ENCODE measurements around the gene SEC24D.

The SEC24D gene

DNA sequence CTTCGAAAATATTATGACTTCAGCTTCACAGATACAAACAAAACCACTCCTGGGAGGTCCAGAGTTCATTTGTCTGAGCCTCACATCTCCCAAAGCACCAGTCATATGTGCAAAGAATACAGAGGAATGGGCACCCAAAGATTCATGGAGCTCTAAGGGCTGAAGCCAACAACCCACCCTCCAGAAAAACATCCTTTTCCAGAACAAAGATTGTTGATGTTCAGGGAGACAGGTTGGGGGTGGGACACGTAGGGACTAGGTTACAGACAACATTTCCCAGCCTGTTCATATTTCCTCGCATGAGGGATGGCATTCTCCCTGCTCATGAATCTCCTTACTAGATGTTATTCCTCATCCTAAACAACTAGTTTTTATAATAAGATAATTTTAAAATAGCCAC is 79.5 kb downstream of the SEC24D start:
- in situ Hi-C loops (cut with HindIII; ENCODE audit: low sequenced_read_pairs): no loop called here

DNA sequence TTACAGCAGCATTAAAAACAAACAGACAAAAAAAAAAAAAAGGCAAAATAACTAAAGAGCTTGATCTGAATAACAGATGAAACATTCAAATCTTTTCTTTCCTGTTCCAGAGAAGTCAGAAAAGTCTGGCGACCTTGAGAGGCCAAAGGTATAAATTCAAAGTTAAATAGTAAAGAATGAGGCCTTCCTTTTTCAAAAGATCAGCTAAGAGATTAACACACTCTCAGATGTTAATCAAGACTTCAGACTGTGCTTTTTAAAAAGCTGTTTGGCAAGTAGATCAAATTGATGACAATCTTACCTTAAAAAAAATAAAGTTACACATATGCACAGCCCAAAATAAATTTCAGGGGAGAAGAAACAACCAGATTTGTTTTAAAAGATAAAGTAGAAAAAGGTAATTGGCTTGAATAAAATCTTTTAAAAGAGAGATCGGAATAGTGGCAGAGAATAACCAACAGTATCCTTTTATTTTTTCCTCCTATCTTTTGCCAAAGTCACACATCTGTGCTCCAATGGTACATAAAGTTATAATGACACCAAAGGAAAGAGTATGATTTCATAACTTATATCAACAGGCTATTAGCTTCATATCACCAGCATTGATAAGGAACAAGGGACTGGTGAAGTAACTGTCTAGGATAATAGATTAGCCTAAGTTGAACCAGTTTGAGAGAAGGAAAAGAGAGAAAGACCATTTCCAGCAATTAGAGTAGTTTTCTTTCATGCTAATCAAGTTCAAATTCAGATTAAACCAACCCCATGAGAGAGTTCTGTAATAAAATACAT is 80.3 kb downstream of the SEC24D start:
- in situ Hi-C loops (cut with HindIII; ENCODE audit: low sequenced_read_pairs): no loop called here

DNA sequence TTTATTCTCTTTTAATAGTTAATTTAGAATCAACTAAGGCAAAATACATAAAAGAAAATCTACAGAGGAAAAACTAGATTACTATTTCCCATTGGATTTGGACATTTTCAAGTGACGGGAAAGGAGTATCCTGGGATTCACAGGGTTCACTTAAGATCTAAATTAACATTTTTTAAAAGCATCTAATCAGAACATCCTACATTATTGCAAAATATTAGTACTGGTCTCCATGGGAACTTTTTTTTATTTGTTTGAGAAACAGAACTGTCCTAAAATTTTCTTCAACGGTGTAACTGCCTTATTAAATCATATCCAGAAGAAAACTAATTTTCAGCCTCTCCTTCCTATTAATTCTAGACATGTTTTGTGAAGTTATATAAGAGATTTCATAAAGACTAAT is 81.0 kb downstream of the SEC24D start:
- in situ Hi-C loops (cut with HindIII; ENCODE audit: low sequenced_read_pairs): no loop called here

DNA sequence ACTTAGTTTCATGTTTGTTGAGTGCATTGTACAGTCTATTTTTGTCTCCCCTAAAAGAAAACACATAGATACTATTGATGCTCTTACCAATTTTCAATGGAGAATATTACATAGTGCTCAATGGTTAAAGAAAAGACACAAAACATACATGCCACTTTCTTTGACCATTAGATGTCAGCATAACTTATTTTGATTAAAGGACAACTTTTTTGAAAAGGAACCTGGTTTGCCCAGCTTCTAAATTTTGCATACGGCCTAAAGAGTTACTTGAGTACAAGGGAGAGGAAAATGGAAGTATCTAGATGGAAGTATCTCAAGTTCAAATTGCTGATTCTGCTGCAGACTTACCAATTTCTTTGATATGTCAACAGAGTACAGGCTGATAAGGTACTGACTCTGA is 82.2 kb downstream of the SEC24D start:
- in situ Hi-C loops (cut with HindIII; ENCODE audit: low sequenced_read_pairs): no loop called here

DNA sequence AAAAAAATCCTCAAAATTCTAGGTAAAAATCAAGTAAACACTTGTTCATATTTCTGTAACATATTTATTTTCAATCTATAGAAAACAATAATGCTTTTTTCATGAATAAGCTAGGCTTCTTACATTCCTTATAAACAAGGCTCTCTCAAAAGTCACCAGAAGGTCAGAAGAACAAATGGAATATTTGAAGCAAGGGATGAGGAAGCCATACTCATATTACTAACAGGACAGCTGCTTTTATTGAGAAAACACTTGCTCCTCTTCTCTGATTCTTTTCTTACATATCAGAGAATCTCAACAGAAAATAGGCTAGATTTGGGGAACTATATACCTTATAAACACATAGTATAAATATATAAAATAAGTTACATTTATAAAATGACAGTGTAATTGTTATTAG is 82.8 kb downstream of the SEC24D start:
- in situ Hi-C loops (cut with HindIII; ENCODE audit: low sequenced_read_pairs): no loop called here

DNA sequence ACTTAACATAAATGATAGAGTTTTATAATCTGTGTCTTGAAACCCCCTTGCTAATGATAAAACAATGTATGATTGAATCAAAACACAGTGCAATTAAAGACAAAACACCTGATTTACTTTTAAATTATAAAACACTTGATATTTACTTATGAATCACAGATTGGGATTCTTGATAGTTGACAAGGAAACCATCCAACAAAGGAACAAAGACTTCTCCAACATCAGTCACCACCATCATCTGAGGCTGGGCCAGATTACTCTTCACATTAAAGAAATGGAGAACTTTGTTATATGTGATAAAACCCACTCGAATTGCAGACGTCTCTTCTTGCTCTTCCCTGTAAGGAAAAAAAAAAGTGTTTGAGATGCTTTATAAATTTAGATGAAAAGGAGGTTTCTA is 83.4 kb downstream of the SEC24D start:
- in situ Hi-C loops (cut with HindIII; ENCODE audit: low sequenced_read_pairs): no loop called here

DNA sequence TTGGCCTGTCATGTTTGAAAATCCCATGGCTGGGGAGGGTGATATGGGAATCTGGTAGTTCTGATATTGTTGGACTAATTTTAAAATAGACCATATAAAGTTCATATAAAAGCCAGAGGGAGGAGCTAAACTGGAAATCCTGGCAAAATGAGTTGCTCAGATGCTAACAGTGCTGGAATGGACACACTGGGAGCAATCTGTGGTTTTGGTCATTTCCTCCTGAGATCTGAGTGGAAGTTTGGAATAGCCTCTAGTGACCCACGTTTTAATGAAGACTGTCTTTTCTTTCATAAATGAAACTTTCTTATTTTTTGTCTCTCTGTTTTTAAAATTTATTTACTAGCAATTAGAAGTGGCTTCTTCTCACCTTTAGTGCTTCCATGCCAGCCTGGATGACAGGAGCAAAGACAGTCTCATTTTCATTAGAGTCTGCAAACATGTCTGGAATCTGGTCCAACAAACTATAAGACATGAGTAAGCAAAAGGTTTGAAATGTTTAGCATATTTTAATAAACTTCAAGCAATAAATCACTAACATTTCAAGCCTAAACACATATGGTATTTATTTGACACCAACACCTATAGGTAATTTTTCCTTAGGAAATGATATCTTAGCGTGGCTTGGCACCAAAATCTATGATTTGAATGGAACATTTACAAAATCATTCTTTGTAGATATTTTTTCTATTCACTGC is 84.2 kb downstream of the SEC24D start:
- in situ Hi-C loops (cut with HindIII; ENCODE audit: low sequenced_read_pairs): no loop called here

DNA sequence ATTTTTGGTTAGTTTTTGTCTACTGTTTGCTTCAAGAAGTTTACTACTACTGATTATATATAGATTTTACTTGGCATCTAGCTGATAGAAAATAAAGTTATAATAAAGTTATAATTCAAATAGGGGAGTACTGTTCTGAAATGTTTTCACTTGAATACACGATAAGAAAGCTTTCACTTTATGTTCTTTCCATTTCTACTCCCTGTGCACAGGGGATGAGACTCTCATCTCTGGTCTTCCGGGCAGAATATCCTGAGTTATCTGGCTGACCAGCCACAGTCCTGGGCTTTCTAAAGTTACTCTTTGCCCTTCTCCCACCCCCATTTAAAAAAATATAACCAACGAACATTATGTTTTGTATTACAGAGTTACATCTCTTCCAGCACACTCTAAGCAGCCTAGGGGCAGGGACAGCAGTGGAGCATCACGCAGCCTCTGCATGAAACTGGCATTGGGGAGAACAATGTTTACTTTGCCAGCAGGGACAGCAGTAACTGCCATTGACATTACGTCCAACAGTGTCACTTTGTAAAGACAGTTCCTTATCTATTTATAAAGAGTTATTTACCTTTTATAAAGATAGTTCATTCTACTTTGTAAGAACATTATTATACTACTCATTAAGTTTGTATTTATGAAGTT is 86.5 kb downstream of the SEC24D start:
- in situ Hi-C loops (cut with HindIII; ENCODE audit: low sequenced_read_pairs): no loop called here

DNA sequence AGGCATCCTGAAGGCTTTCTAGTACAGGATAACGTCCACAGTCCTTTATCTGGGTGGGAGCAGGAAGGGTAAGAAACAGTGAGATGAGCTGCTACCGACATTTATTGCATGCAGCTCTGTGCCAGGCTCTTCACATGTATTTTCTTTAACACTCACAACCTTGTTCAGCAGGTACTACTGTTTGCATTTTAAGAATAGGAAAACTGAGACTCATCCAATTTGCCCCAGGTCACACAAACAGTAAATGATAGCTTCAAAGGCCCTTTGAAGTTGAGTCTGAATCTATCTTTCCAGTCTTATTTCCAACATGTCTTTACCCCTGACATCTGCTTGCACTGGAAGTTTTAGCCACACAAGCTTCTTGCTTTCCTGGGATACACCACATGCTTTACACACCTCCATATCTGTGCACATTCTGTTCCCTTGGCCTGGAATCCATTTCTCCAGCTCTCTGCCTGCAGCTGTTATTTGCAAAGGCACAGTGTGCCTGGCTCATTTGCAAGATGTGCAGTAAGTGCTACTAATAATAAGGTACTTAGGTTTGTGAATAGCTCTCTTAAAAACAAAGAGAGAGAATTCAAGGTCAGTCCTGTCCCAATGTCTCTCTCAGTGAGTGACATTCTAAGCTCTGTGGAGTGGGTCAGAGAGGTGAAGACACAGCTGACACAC is 89.5 kb downstream of the SEC24D start:
- in situ Hi-C loops (cut with HindIII; ENCODE audit: low sequenced_read_pairs): no loop called here

DNA sequence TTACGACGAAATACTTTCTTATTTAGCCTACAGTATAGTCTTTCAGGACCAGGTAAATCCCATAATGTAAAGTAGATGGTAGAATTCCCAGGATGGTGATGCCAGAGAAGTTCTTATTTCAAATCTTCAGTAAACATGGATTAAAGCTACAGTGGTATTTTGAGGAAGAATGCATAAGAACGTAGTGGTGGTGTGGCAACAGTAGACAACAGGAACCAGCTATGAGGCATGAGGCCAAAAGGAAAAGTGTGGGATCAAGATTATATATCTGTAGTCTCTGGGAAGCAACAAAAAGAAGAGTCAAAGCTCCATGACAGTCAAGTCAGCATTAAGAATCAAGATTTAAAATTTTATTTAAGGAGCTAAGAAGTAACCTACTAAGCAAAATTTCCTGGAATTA is 90.6 kb downstream of the SEC24D start:
- in situ Hi-C loops (cut with HindIII; ENCODE audit: low sequenced_read_pairs): no loop called here

DNA sequence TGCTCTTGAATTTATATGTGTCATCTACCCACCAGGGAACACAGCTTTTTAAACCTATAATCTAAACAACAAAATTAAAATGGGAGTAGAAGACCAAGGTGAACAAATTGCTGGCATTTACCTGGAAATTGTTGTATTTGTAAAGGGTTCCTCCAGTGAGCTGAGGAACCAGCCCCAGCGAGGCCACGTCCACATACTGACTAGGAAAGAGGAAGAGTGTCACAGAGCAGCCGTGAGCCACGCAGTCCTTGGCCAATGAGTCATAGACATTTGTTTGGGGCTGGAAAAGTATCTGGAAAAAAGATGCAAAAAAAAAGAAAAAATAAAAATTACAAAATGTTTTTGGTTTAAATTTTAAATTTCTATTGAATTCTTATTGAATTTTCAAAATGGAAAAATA is 92.1 kb downstream of the SEC24D start:
- in situ Hi-C loops (cut with HindIII; ENCODE audit: low sequenced_read_pairs): no loop called here

DNA sequence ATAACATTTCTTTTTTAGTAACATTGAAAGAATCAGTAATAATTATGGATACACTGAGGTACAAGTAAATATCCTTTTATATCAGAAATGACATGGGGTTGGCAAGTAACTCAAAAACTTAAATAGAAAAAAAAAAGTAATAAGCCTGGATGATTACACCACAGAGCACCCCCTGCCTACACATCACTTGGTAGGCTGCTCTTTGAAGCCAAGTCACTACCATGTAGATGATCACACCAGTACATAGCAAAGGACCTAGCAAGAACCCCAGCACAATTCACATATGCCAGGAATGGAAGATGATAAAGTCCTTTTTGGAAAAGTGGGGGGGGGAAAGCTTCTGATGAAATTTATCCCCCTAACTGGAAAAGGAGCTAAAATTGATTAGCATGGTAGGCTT is 93.9 kb downstream of the SEC24D start:
- in situ Hi-C loops (cut with HindIII; ENCODE audit: low sequenced_read_pairs): no loop called here

DNA sequence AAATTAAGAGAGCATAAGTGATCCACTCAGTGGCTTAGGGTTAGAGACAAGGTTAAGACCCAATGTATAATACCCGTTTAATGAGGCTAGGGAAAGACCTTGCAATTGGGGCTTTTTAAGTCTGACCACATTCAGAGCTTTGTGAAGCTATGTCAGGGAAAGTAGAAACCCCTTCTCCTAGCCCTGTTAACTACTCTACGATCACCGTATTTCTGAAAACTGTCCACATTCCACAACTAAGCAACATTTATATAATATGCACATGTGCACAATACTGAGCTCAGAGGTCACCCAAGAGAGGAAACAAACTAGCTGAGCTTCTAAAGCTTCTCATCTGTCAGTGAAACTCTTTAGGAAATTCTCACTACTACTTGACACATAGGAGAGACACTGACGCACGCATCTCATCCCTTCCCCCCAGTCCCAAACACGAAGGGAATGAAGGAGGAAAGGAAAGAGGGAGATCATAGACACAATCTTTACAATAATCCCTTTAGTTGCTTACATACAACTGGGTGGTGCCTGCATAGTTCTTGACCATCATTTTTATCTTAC is 94.5 kb downstream of the SEC24D start:
- in situ Hi-C loops (cut with HindIII; ENCODE audit: low sequenced_read_pairs): no loop called here

DNA sequence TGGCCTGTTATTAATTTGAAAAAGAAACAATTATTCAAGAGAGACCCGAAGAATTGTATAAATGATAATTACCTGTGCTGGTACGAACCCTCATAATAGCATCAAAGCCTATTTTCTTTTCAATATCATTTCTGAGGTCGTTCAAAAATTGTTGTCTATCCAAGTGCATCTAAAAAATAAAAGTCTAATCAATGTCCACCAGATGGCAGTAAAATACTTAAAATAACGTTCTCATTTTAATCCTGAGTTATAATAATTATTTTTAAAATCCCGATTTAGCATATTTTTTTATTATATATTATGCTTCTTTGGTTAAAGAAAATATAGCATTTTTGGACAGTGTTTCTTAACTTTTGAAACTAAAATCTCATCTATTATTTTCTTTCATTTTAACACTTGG is 95.1 kb downstream of the SEC24D start:
- in situ Hi-C loops (cut with HindIII; ENCODE audit: low sequenced_read_pairs): no loop called here

DNA sequence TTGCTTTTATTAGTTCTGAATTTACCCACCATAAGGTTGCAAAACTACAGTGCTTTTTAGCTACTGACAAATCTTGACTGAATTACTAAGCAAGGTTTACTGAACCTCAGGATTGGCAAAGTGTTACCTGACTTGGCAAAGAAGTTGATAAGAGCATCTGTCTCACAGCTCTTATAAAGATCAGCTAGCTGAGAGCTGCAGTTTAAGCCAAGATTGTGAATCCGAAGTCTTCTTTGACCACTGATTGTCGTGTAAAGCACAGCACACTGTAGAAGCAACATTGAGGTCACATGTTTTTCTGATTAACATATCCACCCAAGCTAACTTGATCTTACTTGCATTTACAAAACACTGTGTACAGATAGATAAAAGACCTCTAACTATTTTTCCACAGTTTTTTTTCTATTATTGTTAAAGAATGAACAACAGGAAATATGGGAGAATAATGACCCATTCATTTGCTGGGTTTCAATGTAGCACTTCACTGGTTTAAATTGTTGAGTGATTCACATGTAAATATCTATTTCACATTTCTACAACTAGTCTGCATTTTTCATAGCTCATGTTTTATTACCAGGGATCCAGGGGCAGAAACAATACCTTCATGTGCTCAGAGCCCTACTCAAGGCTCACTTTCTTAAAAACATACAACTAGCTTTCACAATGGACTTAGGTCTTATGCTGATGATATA is 96.8 kb downstream of the SEC24D start:
- in situ Hi-C loops (cut with HindIII; ENCODE audit: low sequenced_read_pairs): no loop called here

DNA sequence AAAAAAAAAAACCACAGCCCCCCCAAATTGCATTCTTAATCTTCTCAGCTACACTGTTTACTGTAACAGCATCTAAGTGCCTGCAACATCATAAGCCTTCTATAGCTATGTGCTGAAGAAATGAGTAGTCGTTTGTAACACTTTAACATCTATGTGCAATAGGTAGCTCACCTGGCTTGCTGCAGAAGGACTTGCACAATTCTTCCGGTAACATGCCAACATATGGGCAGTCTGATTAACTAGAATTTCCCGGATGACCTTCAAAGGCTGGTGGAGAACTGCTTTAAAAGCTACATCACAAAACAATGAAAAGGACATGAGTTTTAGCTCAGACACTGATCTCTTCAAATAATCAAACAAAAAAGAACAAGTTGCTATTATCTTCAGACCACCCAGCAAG is 97.8 kb downstream of the SEC24D start:
- in situ Hi-C loops (cut with HindIII; ENCODE audit: low sequenced_read_pairs): no loop called here

DNA sequence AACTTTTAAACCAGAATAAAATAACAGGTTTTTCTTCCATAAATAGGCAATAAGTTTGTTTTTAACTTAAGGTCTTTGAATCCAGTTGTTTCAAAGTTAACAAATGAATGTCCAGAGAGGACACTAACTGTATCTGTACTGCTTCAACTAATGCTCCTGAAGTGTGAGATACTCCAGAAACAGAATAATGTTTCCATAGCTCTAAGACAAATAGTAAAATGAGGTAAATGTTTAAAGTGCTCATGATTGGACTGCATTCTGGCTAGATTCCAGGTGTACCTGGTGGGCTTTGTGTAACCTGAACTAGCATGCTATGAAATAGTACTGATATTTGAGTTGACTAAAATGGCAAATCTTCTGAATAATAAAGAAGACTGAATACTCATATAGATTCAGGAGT is 99.0 kb downstream of the SEC24D start:
- in situ Hi-C loops (cut with HindIII; ENCODE audit: low sequenced_read_pairs): no loop called here

DNA sequence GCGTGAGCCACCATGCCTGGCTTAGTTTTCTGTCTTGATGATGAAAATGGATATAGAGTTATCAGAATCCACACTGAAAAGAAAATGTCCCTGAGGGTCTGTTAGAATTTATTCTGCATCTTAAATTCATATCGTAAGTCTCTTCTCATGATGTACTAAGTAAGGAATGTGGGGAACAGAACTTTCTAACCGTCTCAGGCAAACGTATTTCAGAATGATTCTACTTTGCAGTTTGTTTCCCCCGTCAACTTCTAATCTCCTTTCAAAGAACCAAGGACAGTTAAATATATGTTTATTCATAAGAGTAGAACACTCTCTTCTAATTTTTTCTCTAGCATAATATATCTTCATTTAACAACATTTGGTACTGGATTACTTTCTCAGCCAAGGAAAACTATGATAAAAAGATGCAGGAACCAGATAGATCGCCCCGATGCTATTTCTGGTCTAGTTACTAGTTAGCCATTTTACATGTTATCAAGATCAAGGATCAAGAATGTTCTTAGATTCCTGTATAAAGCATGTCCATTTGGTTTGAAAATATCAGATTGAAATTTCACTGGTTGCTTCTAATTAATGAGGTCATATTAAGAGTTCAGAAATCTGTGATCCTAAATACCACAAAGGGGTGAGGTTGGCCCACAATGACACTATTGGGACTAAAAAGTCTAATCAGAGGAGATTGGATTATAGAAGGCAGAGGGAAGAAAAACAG is 101.3 kb downstream of the SEC24D start:
- in situ Hi-C loops (cut with HindIII; ENCODE audit: low sequenced_read_pairs): no loop called here

DNA sequence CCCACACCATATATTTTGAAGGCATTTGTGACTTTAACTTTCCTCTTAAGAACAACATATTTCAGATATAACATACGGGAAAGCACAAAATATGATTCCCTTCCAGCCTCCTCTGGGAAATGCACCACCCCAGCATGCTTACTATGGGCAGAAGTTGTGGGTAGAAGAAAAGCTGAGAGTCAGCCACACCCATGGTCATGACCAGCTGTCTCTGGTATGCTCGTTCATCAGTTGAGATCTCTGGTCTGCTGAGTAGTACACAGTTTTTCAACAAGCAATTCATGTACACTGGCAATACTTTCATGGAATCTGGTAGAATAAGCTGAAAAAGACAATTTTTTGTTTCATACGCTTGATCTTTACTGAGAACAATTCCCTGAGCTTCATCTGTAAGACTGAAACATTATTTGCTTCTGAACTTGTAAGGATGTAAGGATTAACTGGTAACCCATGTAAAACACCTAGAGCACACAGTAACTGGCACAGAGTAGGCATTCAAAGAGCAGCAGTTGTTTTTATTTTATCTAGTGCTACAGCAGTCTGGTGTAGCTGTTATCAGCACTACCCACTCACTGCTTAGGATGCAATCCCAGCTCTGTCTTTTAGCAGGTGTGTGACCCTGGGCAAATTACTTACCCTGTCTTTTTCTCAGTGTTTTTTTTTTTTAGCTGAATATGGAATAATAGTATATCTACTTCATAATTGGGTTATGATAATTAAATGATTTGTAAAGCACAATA is 103.2 kb downstream of the SEC24D start:
- in situ Hi-C loops (cut with HindIII; ENCODE audit: low sequenced_read_pairs): no loop called here

Data from DLD1 (cell line).